Left colon (tissue), 2 donors: ENCODE data around the gene SWI5. TPM values are rescaled to one million over a fixed set of nuclear protein-coding genes. Genes with fewer than 3 reads are reported as not detected.
A peak's percentile ranks its signal among the peaks of the same experiment; 100 is the strongest.

Experiments used
- ATAC-seq: fragments of 200-7000 bp; cut with Tn5 transposase; one replicate; pipeline ENCODE4 v1.9.1; 2020; ENCODE audit warnings: mild to moderate bottlenecking, moderate library complexity
- DNase-seq, 2 donors: peaks; one replicate each; pipeline ENCODE4 v3.0.0-alpha.2; 2020
- intact Hi-C, 2 donors: fragments of 100-400 bp; cut with DNase I in 1 of 2; cut with micrococcal nuclease in 1 of 2; formaldehyde crosslinking; loops; one replicate each; pipeline versions ENCODE4 v1.11.2 to v1.14.0; 2022; cut with DNase I, micrococcal nuclease
- total RNA-seq, 2 donors: library from RNA; stranded (reverse); fragmentation: NEBNext Ultra II Directional; extraction: Animal tissue kit (Norgen Biotek cat#: 25700); gene quantifications; one replicate each; pipeline ENCODE4 v1.2.1, GENCODE V29; 2021
- donor health status: DM: no; HTN: no; CAD: no.
- donor health status: DM: yes; HTN: yes; CAD: no.

Gene SWI5
- total RNA-seq, 2 donors from 2014 or later: 11.0 to 13.2 TPM

DNA sequence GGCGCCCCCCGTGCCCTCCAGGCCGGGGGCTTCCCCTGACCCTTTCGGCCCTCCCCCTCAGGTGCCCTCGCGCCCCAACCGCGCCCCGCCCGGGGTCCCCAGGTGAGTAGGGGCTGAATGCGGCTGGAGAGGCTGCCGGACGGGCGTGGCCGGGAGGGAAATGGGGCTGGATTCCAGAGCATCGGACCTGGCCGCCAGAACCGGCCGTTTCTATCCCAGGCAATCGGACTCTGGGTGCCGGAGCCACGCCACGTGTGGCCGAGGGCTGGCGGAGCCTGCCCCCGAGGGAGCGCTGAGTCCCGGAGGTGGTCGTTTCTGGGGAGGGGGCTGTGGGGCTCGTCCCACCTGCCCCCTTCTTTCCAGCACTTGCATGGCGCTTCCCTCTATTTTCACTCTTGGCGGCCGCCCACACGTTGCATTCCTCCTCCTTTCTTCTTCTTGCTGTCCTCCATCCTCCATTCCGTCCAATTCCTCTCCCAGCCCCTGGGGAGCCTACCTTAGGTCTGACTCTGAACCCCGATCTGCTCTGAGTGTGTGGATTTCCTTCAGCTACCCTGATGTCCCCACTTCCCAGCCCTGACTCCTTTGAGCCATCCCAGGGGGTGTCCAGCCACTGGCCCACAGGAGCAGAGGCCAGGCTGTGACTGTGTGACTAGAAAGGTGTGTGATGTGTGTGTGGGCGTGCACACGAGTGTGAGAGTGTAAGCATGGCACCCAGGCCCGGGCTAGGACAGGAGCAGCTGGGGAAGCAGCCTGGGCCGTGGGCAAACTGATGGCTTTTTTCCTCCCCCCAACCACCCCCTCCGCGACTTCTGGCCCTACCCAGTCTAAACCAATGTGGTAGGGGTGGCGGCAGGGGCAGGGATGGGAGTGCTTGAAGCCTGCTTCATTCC lies 25.0 kb upstream of the SWI5 start:
- no peak for ATAC-seq
- intact Hi-C loops: no loop called here
- no peak for DNase-seq

GRCh38 chr9:128251732-128252100 lies 24.4 kb upstream of the SWI5 start:
- DNase-seq (no peak), ATAC-seq (no peak)
- intact Hi-C loops: no loop called here

- intact Hi-C loops: no loop called here
- DNase-seq (no peak), ATAC-seq (no peak)
These were observed 23.5 kb upstream of the SWI5 start for GRCh38 chr9:128252317-128253139.

DNA sequence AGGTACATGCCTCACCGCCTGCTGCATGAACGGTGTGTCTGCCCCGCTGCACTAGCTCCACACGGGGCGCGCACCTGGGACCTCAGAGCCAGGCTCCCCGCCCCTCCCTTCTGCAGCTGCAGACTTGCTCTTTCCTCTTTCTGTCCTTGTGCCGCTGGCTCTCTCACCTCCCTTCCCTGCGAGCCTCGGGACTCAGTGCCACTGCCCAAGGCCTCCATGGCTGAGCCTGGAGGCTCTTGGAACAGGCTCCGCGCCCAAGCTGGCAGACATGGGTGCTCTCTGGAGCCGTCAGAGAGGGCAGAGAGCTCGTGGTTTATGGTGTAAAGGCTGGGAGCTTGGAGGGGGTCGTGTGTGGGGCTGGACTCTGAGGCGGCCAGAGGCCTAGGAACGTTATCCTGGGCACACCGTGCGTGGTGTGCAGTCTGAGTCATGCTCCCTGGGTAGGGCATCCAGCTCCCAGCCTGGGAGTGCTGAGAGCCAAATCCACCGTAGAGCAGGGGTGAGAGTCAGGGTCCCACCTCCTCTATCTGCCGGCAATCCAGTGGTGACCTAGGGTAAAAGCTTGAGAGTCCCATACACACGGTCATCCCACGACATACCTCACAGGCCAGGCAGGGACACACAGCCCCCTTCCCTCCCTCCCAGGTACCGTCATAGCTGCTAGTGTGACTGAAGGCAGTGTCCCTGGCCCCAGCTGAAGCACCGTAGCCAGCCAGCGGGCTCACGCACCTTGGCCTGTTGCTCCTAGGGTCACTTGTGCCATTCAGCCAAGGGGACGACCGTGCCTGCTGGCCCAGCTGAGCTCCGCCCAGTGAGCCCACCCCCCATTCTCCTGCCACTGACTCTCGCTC lies 22.7 kb upstream of the SWI5 start:
- ATAC-seq: no peak
- intact Hi-C loops: no loop called here
- DNase-seq: no peak

GRCh38 chr9:128253991-128254346 lies 22.1 kb upstream of the SWI5 start:
- DNase-seq: no peak
- ATAC-seq: no peak
- intact Hi-C loops: no loop called here

DNA sequence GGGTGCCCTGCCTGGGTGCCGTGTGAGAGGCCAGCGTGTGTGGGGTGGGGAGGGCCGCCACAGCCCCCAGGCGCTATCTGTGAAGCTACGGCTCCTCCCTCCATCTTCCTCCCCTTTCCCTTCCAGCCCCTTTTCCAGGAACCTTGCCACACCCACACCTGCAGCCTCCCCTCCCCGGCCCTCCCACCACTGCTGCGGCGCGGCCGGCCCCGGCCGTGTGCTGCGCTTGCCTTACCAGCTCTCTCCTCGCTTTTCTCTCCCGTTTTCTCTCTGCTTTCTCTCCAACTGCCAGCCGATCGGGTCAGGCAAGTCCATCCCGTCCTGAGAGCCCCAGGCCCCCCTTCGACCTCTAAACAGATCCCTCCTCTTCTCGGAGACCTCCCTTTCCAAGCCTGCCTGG lies 21.7 kb upstream of the SWI5 start:
- intact Hi-C loops: no loop called here
- DNase-seq (no peak), ATAC-seq (no peak)

- intact Hi-C loops: no loop called here
- ATAC-seq: peak; percentile 15
- peak in 1 of 2 donors; percentile 72 for DNase-seq
These were observed 21.0 kb upstream of the SWI5 start for GRCh38 chr9:128254855-128255759.

GRCh38 chr9:128257086-128257825 lies 18.8 kb upstream of the SWI5 start:
- no peak for ATAC-seq
- no peak for DNase-seq
- intact Hi-C loops: no loop called here

DNA sequence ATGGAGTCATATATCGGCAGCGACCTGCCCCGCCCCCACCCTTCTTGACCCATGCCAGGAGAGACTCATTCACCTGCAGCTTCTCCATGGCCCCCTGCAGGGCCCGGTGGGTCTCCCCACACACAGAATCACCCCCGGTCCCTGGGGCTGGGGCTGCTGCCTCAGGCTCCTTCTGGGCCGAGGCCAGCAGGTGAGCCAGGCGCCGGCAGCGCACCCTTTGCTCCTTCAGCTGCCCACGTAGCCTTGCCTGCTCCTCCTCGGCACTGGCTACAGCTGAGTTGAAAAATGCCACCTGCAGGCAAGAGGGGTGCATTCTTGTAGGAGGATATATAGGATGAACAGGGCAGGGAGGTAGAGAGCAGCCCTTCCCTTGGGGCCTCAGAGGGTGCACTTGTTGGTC lies 18.2 kb upstream of the SWI5 start:
- intact Hi-C loops: no loop called here
- no peak for DNase-seq
- ATAC-seq: no peak

DNA sequence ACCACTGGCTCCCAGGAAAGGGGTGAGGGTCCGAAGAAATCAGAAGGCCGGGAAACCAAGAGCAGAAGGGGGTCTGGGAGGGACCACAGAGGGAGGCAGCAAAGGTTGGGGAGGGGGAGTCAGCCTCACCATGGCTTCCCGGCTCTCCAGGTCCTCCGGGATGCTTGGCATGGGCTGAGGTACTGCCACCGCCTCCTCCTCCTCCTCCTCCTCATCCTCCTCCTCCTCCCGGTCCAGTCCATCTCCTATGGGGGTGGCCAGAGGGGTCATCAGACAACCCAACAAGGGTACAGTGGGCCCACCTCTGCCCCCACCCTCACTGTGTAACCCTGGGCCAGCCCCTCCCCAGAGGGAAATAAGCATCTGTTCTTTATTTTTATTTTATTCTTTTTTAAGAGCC lies 17.8 kb upstream of the SWI5 start:
- DNase-seq: no peak
- intact Hi-C loops: no loop called here
- no peak for ATAC-seq

- DNase-seq (no peak), ATAC-seq (no peak)
- intact Hi-C loops: no loop called here
These were observed 16.9 kb upstream of the SWI5 start for GRCh38 chr9:128259156-128259555.

DNA sequence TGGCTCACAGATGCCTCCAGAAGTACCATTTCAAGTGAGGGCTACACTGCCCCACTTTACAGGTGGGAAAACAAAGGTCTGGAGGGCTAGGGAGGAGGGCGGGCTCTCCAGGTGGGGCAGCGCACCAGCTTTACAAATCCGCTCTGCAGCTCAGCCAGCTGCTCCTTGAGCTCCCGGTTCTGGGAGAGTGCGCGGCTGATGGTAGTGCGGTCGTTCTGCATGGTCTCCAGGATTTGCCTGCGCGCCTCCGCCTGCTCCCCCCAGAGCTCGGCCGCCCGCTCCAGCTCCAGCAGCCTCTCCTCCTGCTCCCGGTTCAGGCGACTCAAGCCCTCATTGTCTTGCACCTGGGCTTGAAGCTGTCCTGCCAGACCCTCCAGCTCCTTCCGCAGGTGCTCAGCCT lies 15.7 kb upstream of the SWI5 start:
- intact Hi-C loops: no loop called here
- ATAC-seq (no peak), DNase-seq (no peak)

DNA sequence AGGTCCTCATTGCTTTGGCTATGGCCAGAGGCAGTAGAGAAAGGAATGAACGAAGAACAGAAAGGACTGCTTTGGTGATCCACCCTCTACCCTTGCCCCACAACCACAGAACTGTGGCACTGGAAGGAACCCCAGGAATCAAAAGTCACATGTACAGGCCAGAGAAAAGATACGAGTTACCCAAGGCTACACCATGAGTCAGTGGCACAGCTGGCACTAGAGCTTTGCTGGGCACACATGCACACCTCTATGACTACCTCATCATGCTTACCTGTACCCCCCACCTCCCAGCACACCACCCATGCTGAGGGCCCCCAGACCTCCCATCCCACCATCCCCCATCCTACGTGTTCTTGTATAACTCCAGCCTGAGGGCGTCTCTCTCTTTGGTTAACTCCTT lies 13.4 kb upstream of the SWI5 start:
- intact Hi-C loops: no loop called here
- DNase-seq (no peak), ATAC-seq (no peak)

GRCh38 chr9:128265348-128265847 lies 10.7 kb upstream of the SWI5 start:
- DNase-seq: no peak
- no peak for ATAC-seq
- intact Hi-C loops: no loop called here

DNA sequence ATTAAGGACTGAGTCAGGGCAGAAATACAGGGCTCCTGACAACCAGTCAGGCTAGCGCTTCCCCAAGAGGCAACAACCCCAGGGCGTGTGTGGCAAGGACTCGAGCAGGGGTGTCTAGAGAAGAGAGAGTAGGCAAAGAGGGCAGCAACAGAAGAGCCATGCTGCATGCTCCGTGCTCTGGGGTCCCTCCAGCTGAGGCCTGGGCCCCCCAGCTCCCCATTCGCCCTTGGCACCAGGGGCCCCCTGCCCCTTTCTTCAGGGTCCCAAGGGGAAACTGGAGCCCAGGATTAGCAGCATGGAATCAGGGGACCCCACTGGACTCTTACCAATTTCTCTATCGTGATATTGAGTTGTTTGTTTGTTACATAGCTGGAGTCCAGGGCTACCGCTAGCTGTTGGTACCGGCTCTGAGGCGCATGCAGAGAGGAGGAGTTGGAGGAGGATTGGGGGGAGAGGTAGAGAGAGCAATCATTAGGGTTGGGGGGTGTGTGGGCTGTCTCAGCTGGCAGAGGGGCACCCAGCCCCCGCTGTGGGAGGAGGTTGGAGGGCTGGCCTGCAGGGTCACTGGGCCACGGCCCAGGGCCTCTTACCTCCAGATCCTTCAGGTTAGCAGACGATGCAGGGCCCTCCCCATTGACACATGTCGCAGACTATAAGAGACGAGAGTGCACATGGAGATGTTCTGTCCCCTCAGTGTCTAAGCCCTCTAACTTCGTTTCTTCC lies 9.0 kb upstream of the SWI5 start:
- DNase-seq (no peak), ATAC-seq (no peak)
- intact Hi-C loops: no loop called here

GRCh38 chr9:128271112-128271511 lies 5.0 kb upstream of the SWI5 start:
- ATAC-seq (no peak), DNase-seq (no peak)
- intact Hi-C loops: no loop called here

DNA sequence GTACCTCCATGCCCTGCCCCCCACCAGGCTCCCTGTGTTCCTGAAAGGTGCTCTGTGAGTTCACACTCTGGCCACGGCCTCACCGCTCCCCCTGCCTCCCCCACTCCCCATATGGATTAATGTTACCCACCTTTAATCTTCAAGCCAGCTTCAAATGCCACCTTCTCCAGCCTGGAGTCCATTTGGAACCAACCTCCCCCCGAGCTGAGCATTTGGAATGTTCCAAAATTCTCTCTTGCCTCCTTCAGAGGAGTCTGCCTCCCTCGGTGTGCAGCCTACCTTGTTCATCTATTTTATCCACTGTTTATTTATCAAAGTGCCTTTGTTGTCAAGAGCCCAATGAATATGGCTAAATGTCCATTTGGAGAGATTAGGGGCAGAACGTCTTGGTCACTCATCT lies 4.6 kb upstream of the SWI5 start:
- ATAC-seq (no peak), DNase-seq (no peak)
- intact Hi-C loops: no loop called here
